GM19328 (cell line): ENCODE results near the gene GPR78.
"Not testable (repeated sequence)": the region's sequence is repeated elsewhere in the genome, so short reads cannot be mapped to it uniquely, and the experiment has no call there.

Experiments
- ATAC-seq: cut with Tn5 transposase; IDR thresholded peaks from one replicate; pipeline ENCODE4 v1.9.1; 2021; ENCODE audit warnings: mild to moderate bottlenecking, moderate library complexity; ENCODE audit not compliant: unreplicated experiment

GPR78 gene

GRCh38 chr4:8560265-8561047 is 19.7 kb upstream of the GPR78 start:
- ATAC-seq = no peak

GRCh38 chr4:8564595-8564994 is 15.6 kb upstream of the GPR78 start:
- ATAC-seq = no peak

- no peak for ATAC-seq
Observed at GRCh38 chr4:8568068-8568668, 12.0 kb upstream of the GPR78 start.

GRCh38 chr4:8570201-8570600 is 10.0 kb upstream of the GPR78 start:
- no peak for ATAC-seq

- ATAC-seq = no peak
Observed at GRCh38 chr4:8571702-8572685, 8.2 kb upstream of the GPR78 start.

- no peak for ATAC-seq
Observed at GRCh38 chr4:8573266-8573665, 6.9 kb upstream of the GPR78 start.

GRCh38 chr4:8574796-8575370 is 5.3 kb upstream of the GPR78 start:
- no peak for ATAC-seq

GRCh38 chr4:8575457-8575856 is 4.7 kb upstream of the GPR78 start:
- ATAC-seq = no peak

- not testable (repeated sequence) for ATAC-seq
Observed at GRCh38 chr4:8576591-8576990, 3.6 kb upstream of the GPR78 start.

- ATAC-seq = no peak
Observed at GRCh38 chr4:8577046-8577445, 3.1 kb upstream of the GPR78 start.

GRCh38 chr4:8577972-8578371 is 2.2 kb upstream of the GPR78 start:
- no peak for ATAC-seq

GRCh38 chr4:8578717-8579116 is 1.5 kb upstream of the GPR78 start:
- ATAC-seq = no peak

GRCh38 chr4:8579526-8580320 is 469 bp upstream of the GPR78 start:
- no peak for ATAC-seq

- ATAC-seq = no peak
Observed at GRCh38 chr4:8581094-8581861, 1.1 kb downstream of the GPR78 start.

GRCh38 chr4:8582016-8582415 is 1.8 kb downstream of the GPR78 start:
- no peak for ATAC-seq

GRCh38 chr4:8582436-8582835 is 2.2 kb downstream of the GPR78 start:
- ATAC-seq = no peak

GRCh38 chr4:8582941-8583654 is 2.9 kb downstream of the GPR78 start:
- no peak for ATAC-seq

- no peak for ATAC-seq
Observed at GRCh38 chr4:8583655-8584025, 3.4 kb downstream of the GPR78 start.

- ATAC-seq = no peak
Observed at GRCh38 chr4:8585186-8585585, 5.0 kb downstream of the GPR78 start.
